ENCODE results near the gene PTPA.
A peak's percentile ranks its signal among the peaks of the same experiment; 100 is the strongest.
"Not testable (repeated sequence)": the region's sequence is repeated elsewhere in the genome, so short reads cannot be mapped to it uniquely, and the experiment has no call there.

Gene PTPA

GRCh38 chr9:129111528-129112151, 425 bp downstream of the PTPA start (continued):
- TF ChIP-seq, protein P1, sequence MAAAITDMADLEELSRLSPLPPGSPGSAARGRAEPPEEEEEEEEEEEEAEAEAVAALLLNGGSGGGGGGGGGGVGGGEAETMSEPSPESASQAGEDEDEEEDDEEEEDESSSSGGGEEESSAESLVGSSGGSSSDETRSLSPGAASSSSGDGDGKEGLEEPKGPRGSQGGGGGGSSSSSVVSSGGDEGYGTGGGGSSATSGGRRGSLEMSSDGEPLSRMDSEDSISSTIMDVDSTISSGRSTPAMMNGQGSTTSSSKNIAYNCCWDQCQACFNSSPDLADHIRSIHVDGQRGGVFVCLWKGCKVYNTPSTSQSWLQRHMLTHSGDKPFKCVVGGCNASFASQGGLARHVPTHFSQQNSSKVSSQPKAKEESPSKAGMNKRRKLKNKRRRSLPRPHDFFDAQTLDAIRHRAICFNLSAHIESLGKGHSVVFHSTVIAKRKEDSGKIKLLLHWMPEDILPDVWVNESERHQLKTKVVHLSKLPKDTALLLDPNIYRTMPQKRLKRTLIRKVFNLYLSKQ (tag by site-specific recombination; IDR thresholded peaks at IDR 0.05; ENCODE audit: borderline replicate concordance): no peak
- TF ChIP-seq ZNF621 (tag by site-specific recombination; IDR thresholded peaks at IDR 0.05): no peak
- TF ChIP-seq, protein P2, sequence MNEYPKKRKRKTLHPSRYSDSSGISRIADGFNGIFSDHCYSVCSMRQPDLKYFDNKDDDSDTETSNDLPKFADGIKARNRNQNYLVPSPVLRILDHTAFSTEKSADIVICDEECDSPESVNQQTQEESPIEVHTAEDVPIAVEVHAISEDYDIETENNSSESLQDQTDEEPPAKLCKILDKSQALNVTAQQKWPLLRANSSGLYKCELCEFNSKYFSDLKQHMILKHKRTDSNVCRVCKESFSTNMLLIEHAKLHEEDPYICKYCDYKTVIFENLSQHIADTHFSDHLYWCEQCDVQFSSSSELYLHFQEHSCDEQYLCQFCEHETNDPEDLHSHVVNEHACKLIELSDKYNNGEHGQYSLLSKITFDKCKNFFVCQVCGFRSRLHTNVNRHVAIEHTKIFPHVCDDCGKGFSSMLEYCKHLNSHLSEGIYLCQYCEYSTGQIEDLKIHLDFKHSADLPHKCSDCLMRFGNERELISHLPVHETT (tag by site-specific recombination; IDR thresholded peaks at IDR 0.05): no peak

- ChIA-PET POLR2A (interaction anchor here (1.1 to 3.7 kb wide), 7 partner anchors 9 to 508 kb away, joined by 3 to 23 read pairs (median 3); partner anchors contain the start of genes C9orf50 and DOLPP1), CTCF (interaction anchor here (0.6 to 2.2 kb wide), 7 partner anchors 13 to 527 kb away, joined by 3 to 12 read pairs (median 3); no protein-coding TSS in a partner anchor)
- H3K36me3 ChIP-seq (ENCODE audit: control insufficient read depth in 2 of 2, insufficient read depth in 1 of 2, low read length in 2 of 2); H3K9me3 ChIP-seq (ENCODE audit: control insufficient read depth, insufficient read depth, low read depth, low read length); H3K4me1 ChIP-seq (ENCODE audit: control insufficient read depth, insufficient read depth, low read length); H3K27ac ChIP-seq (ENCODE audit: extremely low read depth, low read depth, low read length): not testable (repeated sequence)
- H3K4me3 ChIP-seq (ENCODE audit: low read depth, low read length): peak overlapping the region; percentile 97
Observed at GRCh38 chr9:129112526-129112925, 1.3 kb downstream of the PTPA start.

GRCh38 chr9:129113645-129114304, 2.6 kb downstream of the PTPA start:
- POLR2A ChIA-PET: interaction anchor here (0.6 kb wide), 1 partner anchor 61 kb away, joined by 5 read pairs; no protein-coding TSS in a partner anchor
- H3K4me3 ChIP-seq (ENCODE audit: low read depth, low read length): no peak overlapping the region
- CTCF ChIA-PET: interaction anchor here (0.6 to 2.6 kb wide), 7 partner anchors 13 to 89 kb away, joined by 3 to 24 read pairs (median 5); partner anchors contain the start of gene SH3GLB2
- TF ChIP-seq SP7 (tag by site-specific recombination; IDR thresholded peaks at IDR 0.05) (no peak), ZNF398 (tag by site-specific recombination; IDR thresholded peaks at IDR 0.05) (no peak), ZNF133 (tag by site-specific recombination; IDR thresholded peaks at IDR 0.05) (no peak), EGR2 (tag by site-specific recombination; IDR thresholded peaks at IDR 0.05; ENCODE audit: low read depth) (peak; percentile 85), ZBTB6 (tag by site-specific recombination; IDR thresholded peaks at IDR 0.05) (no peak), PATZ1 (tag by site-specific recombination; IDR thresholded peaks at IDR 0.05) (no peak), ZFHX2 (tag by site-specific recombination; conservative IDR thresholded peaks at IDR 0.05) (peak; percentile 78), ZNF501 (tag by site-specific recombination; IDR thresholded peaks at IDR 0.05) (no peak), ZNF114 (tag by site-specific recombination; IDR thresholded peaks at IDR 0.05) (no peak), ZNF341 (tag by site-specific recombination; IDR thresholded peaks at IDR 0.05; ENCODE audit: low read depth) (peak; percentile 40; the same call in 1 of the 2 replicates), ELK4 (IDR thresholded peaks at IDR 0.05; ENCODE audit: borderline replicate concordance, low read depth, low read length) (no peak)
- TF ChIP-seq, protein P3, sequence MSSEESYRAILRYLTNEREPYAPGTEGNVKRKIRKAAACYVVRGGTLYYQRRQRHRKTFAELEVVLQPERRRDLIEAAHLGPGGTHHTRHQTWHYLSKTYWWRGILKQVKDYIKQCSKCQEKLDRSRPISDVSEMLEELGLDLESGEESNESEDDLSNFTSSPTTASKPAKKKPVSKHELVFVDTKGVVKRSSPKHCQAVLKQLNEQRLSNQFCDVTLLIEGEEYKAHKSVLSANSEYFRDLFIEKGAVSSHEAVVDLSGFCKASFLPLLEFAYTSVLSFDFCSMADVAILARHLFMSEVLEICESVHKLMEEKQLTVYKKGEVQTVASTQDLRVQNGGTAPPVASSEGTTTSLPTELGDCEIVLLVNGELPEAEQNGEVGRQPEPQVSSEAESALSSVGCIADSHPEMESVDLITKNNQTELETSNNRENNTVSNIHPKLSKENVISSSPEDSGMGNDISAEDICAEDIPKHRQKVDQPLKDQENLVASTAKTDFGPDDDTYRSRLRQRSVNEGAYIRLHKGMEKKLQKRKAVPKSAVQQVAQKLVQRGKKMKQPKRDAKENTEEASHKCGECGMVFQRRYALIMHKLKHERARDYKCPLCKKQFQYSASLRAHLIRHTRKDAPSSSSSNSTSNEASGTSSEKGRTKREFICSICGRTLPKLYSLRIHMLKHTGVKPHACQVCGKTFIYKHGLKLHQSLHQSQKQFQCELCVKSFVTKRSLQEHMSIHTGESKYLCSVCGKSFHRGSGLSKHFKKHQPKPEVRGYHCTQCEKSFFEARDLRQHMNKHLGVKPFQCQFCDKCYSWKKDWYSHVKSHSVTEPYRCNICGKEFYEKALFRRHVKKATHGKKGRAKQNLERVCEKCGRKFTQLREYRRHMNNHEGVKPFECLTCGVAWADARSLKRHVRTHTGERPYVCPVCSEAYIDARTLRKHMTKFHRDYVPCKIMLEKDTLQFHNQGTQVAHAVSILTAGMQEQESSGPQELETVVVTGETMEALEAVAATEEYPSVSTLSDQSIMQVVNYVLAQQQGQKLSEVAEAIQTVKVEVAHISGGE (tag by site-specific recombination; conservative IDR thresholded peaks at IDR 0.05; ENCODE audit: low read depth): no peak

More at GRCh38 chr9:129113645-129114304, 2.6 kb downstream of the PTPA start:
- H3K4me1 ChIP-seq (ENCODE audit: control insufficient read depth, insufficient read depth, low read length): peaks cover 4% of the 10 kb centered on the region; the same call in 1 of the 2 replicates
- no peaks in the 10 kb centered on the region for H3K9me3 ChIP-seq (ENCODE audit: control insufficient read depth, insufficient read depth, low read depth, low read length)
- no peak overlapping the region for H3K27ac ChIP-seq (ENCODE audit: extremely low read depth, low read depth, low read length)
- no peaks in the 10 kb centered on the region; a peak in 1 of 3 replicates for H3K36me3 ChIP-seq (ENCODE audit: control insufficient read depth in 2 of 2, insufficient read depth in 1 of 2, low read length in 2 of 2)

All from HEK293 (cell line).